Effector memory CD4-positive, alpha-beta T cell (primary cell): ENCODE results near the gene STARD3NL.
"Not testable (repeated sequence)": the region's sequence is repeated elsewhere in the genome, so short reads cannot be mapped to it uniquely, and the experiment has no call there.

Experiments used
- DNase-seq, 3 donors: peaks; one replicate each; pipeline ENCODE4 v3.0.0-alpha.2; 2020
- H3K27ac ChIP-seq: 2 replicates; pipeline ENCODE4 v1.7.0; 2013; ENCODE audit warnings: mild to moderate bottlenecking, low read length, moderate library complexity; ENCODE audit not compliant: insufficient read depth, poor library complexity, severe bottlenecking
- H3K27me3 ChIP-seq: replicated peaks from 2 replicates; pipeline ENCODE4 v1.7.0; 2013; ENCODE audit warnings: mild to moderate bottlenecking, low read length; ENCODE audit not compliant: insufficient read depth, control insufficient read depth, poor library complexity, severe bottlenecking
- H3K36me3 ChIP-seq: 2 replicates; pipeline ENCODE4 v1.7.0; 2013; ENCODE audit warnings: mild to moderate bottlenecking, low read length, moderate library complexity; ENCODE audit not compliant: control insufficient read depth, insufficient read depth
- H3K4me1 ChIP-seq: 2 replicates; pipeline ENCODE4 v1.7.0; 2013; ENCODE audit warnings: low read length, mild to moderate bottlenecking; ENCODE audit not compliant: control insufficient read depth, insufficient read depth, poor library complexity, severe bottlenecking
- H3K4me3 ChIP-seq: 2 replicates; pipeline ENCODE4 v1.7.0; 2013; ENCODE audit warnings: low read length, low read depth, mild to moderate bottlenecking; ENCODE audit not compliant: insufficient read depth, poor library complexity, severe bottlenecking
- H3K9me3 ChIP-seq: 2 replicates; pipeline ENCODE4 v1.7.0; 2013; ENCODE audit warnings: mild to moderate bottlenecking, low read length, moderate library complexity; ENCODE audit not compliant: control insufficient read depth

The STARD3NL gene

DNA sequence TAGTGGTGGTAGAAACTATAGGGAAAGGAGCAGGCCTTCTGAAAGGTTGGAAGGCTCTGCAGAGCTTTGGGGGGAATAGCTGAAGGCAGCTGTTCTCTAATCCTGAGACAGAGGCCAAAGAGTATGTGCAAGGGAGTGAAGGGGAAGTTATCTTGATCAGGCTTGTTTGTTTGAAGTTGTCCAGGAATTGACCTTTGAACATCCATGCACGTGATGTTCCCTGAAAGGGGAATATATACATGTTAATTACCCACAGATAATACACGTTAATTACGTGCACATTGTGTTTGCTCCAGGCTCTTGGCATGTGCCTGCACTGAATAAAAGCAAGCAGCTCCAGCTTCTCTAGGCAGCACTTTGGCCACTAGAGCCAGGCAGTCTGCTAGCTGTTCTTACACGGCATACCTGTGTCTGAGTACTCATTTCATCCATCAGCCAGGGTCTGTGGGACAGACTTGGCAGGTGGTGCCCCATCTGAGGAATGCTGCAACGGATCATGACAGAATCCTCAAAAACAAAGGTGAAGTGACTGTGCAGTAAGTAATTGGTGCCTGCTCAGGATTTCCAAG lies 18.0 kb upstream of the STARD3NL start:
- Histone ChIP-seq H3K27me3 (no peaks in the 10 kb centered on the region), H3K27ac (no peak overlapping the region), H3K9me3 (no peaks in the 10 kb centered on the region), H3K36me3 (no peaks in the 10 kb centered on the region), H3K4me1 (no peaks in the 10 kb centered on the region), H3K4me3 (no peak overlapping the region)
- no peak for DNase-seq

DNA sequence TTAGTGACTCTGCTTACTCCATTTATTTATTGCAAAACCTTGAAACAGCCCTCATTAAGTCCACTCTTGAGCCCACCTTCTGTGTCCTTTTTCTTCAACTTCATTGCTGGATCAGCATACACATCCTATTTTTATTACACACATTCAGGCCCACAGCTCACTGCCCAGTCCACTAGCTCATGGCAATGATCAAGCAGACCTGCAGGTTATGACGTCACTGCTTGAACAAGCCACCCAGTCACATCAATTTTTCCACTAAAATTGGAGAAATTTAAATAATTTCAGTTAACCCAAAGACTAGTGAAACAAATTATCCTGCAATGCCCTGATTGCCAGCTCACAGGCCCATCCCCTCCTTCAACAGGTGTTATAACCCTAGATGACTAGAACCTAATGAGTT lies 16.0 kb upstream of the STARD3NL start:
- no peaks in the 10 kb centered on the region for H3K4me1 ChIP-seq
- no peak overlapping the region for H3K4me3 ChIP-seq
- no peak for DNase-seq
- H3K9me3 ChIP-seq: no peaks in the 10 kb centered on the region
- H3K27ac ChIP-seq: no peak overlapping the region
- no peaks in the 10 kb centered on the region for H3K36me3 ChIP-seq
- H3K27me3 ChIP-seq: no peaks in the 10 kb centered on the region

DNA sequence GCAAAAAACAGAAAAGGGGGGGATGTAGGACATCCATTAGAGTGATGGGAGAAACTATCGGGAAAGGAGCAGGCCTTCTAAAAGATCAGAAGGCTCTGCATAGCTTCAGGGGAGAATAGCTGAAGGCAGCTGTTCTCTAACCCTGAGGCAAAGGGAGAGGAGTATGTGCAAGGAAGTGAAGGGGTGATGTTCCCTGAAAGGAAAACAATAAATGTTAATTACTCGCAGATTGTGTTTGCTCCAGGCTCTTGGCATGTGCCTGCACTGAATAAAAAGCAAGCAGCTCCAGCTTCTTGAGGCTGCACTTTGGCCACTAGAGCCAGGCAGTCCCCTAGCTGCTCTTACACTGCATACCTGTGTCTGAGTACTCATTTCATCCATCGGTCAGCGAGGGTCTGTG lies 14.4 kb upstream of the STARD3NL start:
- Histone ChIP-seq H3K4me3 (no peak overlapping the region), H3K36me3 (no peaks in the 10 kb centered on the region), H3K4me1 (no peaks in the 10 kb centered on the region), H3K27me3 (no peaks in the 10 kb centered on the region), H3K27ac (no peak overlapping the region), H3K9me3 (no peaks in the 10 kb centered on the region)
- DNase-seq: no peak

DNA sequence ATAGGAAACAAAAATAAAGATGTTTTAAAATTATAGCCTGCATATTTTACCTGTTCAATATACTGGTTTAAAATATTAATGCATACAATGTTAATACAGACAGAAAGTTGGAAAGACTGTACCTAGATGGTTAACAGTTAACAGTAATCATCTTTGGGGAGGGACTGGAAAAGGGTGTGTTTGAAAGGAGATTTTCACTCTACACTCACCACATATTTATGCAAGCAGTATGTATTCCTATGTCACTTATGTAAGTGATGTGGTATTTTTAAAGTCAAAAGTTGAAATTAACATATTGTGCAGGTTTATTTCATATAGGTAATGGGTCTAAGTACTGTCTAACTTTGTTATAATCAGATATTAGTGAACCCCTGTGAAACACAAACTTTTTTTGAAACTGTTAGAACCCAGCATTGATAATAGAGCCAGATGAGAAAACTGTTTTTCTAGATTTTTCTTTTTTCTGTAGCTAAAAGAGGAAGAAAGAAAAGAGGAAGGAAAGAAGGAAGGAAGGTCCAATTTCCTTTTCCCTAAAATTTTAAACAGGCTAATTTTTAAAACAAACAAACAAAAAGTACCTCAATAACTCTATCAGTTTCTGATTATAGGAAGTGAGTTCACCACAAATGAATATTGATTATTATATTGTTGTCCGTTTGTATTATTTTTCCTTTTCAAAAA lies 9.0 kb upstream of the STARD3NL start:
- no peaks in the 10 kb centered on the region for H3K27me3 ChIP-seq
- H3K36me3 ChIP-seq: no peaks in the 10 kb centered on the region
- H3K4me3 ChIP-seq: no peak overlapping the region
- no peaks in the 10 kb centered on the region for H3K4me1 ChIP-seq
- no peak for DNase-seq
- no peaks in the 10 kb centered on the region for H3K9me3 ChIP-seq
- no peak overlapping the region for H3K27ac ChIP-seq

DNA sequence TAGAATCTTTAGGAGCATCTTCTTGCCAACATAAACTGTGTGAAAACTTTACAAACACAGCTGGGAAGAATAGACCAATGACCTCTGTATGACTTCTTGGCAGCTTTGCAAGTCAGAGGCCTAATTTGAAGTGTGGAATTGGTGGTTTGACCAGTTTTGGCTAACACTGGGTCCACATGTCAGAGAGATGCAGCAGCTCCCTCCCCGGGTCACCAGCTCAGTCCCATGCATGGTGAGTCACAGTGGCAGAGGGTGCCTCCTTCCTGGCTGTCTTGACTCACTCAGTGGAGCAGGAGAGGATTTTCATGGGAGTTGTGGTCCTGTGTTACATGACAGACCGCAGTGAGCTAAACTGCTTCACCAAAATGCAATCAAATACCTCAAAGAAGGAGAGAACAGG lies 8.2 kb upstream of the STARD3NL start:
- H3K4me3 ChIP-seq: no peak overlapping the region
- no peaks in the 10 kb centered on the region for H3K9me3 ChIP-seq
- H3K27ac ChIP-seq: no peak overlapping the region
- no peaks in the 10 kb centered on the region for H3K36me3 ChIP-seq
- no peak for DNase-seq
- H3K27me3 ChIP-seq: no peaks in the 10 kb centered on the region
- H3K4me1 ChIP-seq: no peaks in the 10 kb centered on the region

DNA sequence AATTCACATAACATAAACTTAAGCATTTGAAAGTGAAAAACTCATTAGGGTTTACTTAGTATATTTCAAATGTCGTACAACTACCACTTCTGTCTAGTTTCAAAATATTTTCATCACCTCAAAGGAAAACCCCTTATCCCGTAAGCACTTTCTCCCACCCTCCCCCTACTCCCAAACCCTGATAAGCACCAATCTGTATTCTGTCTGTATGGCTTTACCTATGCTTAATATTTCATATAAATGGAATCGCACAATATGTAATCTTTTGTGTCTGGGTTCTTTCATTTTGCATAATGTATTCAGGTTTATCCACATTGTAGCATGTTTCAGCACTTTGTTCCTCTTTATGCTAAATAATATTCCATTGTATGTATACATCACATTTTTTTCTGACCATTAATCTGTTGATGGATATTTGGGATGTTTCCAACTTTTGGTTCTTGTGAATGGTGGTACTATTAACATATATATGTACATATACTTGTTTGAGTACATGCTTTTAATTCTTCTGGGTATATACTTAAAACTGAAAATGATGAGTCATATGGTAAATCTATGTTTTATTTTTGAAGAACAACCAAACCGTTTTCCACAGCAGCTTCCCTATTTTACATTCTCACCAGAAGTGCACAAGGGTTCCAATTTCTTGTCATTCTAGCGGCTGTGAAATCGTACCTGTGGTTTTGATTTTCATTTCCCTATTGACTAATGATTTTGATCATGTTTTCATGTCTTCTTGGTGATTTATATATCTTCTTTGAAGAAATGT lies 6.2 kb upstream of the STARD3NL start:
- no peak for DNase-seq
- Histone ChIP-seq H3K27ac (no peak overlapping the region), H3K4me1 (no peaks in the 10 kb centered on the region)

DNA sequence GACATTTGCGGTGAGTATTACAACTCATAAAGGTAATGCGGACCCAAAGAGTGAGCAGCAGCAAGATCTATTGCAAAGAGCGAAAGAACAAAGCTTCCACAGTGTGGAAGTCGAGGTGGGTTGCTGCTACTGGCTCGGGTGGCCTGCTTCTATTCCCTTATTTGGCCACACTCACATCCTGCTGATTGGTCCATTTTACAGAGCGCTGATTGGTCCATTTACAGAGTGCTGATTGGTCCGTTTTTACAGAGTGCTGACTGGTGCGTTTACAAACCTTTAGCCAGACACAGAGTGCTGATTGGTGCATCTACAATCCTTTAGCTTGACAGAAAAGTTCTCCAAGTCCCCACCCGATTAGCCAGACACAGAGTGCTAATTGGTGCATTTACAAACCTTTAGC lies 2.5 kb upstream of the STARD3NL start:
- not testable (repeated sequence) for DNase-seq, H3K9me3 ChIP-seq, H3K4me1 ChIP-seq, H3K4me3 ChIP-seq, H3K36me3 ChIP-seq, H3K27ac ChIP-seq, H3K27me3 ChIP-seq

More for the DNA sequence above, 6.2 kb upstream of the STARD3NL start:
- no peaks in the 10 kb centered on the region for H3K9me3 ChIP-seq
- H3K4me3 ChIP-seq: no peak overlapping the region
- no peaks in the 10 kb centered on the region for H3K27me3 ChIP-seq
- no peaks in the 10 kb centered on the region for H3K36me3 ChIP-seq

DNA sequence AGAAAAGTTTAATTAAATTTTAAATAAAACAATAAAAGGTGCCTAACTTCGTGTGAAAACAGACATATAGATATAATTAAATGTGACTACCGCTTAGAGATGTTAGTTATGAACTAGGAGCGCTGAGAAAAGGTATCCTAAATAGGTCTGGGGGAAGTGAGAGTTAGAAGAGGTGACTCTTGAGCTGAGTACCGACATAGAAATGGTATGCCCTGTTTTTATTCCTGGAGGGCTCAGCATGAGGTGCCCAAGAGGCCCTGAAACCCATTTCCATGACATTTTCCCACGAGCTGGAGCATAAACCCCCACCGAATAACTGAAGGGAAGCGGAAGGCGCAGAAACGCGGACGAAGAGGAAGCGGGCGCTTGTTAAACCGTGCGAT lies 433 bp upstream of the STARD3NL start:
- Histone ChIP-seq H3K27me3 (no peaks in the 10 kb centered on the region), H3K4me1 (peaks cover 7% of the 10 kb centered on the region), H3K27ac (peak overlapping the region; percentile 81), H3K36me3 (no peaks in the 10 kb centered on the region), H3K9me3 (no peaks in the 10 kb centered on the region), H3K4me3 (peak overlapping the region; percentile 95)
- DNase-seq: no peak

DNA sequence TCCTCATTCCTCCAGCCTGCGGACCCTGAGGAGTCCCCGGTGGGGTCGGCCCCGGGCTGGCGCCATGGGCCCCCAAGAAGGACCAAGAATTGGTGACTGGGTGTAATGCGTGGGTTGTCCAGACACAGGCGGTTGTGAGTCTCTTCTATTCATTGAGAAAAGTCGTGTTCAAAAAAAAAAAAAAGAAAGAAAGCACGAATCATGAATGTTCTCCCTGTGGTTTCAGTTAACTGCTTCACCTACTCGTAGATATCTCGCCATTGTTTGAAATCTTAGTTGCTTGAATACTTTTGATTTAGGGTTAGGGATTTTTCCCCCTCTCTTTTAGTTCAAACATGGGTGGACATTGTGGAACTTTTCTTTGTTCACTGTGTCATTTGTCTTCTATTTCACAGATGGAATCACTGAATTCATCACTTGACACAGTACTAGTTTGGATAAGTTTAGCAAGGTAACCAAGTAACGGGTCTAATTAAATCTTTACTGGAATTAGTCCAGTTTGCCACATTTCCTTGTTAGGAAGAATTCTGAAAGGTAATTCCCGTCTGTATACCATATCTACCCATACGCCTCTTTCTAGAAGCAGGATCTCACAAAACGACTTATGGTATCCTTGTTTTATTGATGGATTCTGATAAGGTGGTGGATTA lies 775 bp downstream of the STARD3NL start:
- Histone ChIP-seq H3K27ac (peak overlapping the region; percentile 81), H3K4me1 (peaks cover 7% of the 10 kb centered on the region), H3K27me3 (no peaks in the 10 kb centered on the region), H3K36me3 (no peaks in the 10 kb centered on the region), H3K9me3 (no peaks in the 10 kb centered on the region), H3K4me3 (peak overlapping the region; percentile 95)
- DNase-seq: peak in 1 of 3 donors; percentile 8

DNA sequence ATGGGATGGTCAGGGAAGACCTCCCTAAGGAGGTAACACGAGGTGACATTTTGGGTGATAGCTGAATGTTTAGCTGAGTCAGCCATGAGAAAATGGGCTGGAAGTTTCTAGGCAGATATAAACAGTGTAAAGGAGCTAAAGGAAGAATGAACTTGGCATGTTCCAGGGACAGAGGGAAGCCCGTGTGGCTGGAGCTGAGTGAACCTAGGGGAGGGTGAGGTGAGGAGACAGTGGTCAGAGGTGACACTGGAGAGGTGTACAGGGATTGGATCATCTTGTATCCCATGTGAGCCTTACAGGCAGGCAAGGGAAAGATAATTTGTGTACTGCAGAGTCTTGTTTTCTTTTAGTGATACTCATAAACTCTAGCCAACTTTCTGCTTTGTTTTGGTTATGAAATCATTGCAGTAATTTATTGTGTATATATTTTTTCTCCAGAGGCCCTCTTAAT lies 1.8 kb downstream of the STARD3NL start:
- DNase-seq: no peak
- H3K27ac ChIP-seq: no peak overlapping the region

More for the DNA sequence above, 1.8 kb downstream of the STARD3NL start:
- no peak overlapping the region for H3K4me3 ChIP-seq
- H3K9me3 ChIP-seq: no peaks in the 10 kb centered on the region
- no peaks in the 10 kb centered on the region for H3K27me3 ChIP-seq
- H3K4me1 ChIP-seq: peaks cover 7% of the 10 kb centered on the region
- no peaks in the 10 kb centered on the region for H3K36me3 ChIP-seq
